K562 (cell line): Measurements from ENCODE around the gene WBP1L. TPM values are rescaled to one million over a fixed set of nuclear protein-coding genes. Genes with fewer than 3 reads are reported as not detected.
A peak's percentile ranks its signal among the peaks of the same experiment; 100 is the strongest.

Source experiments
- ATAC-seq: fragments of 200-7000 bp; cut with Tn5 transposase; 3 replicates; pipeline ENCODE4 v1.9.1; 2020; ENCODE audit warnings: moderate library complexity
- BruUV-seq: library from RNA; stranded (reverse); fragments of 400-500 nt; replicated peaks from 2 replicates; lab custom pipeline; 2021; lab: Mats Ljungman, UMichigan
- CTCF ChIA-PET: fragments of 300-600 bp; formaldehyde crosslinking; extraction: SDS; loops from one replicate; lab custom pipeline; 2021; ENCODE audit warnings: low intra/inter-chr PET ratio; lab: Yijun Ruan, JAX
- POLR2A ChIA-PET: fragments of 300-600, 350-650 bp; sonication (Branson Sonifier 250); formaldehyde crosslinking; extraction: SDS; loops from one replicate; lab custom pipeline; 2021; ENCODE audit warnings: antibody characterized with exemption, inconsistent platforms; lab: Yijun Ruan, JAX
- DNase-seq, 4 experiments: peaks; one replicate each; pipeline versions ENCODE4 v3.0.0 to v3.0.0-alpha.2; 2011 to 2018; ENCODE audit warnings: low spot score in 3 of 4, mixed read lengths in 3 of 4; ENCODE audit errors: extremely low read depth in 1 of 4
- FAIRE-seq: peaks from 2 replicates; lab custom pipeline; 2011; peaks lifted over from hg19 to GRCh38; lab: Jason Lieb, UNC
- H2AFZ ChIP-seq: 2 replicates; pipeline ENCODE4 v1.6.0; 2011; ENCODE audit warnings: low read depth, low read length, control low read depth, inconsistent platforms
- H3K27ac ChIP-seq: fragments of 200-600 bp; 3 replicates; pipeline ENCODE4 v1.8.0; 2011; ENCODE audit warnings: low read depth, mild to moderate bottlenecking, control low read depth, inconsistent platforms, low read length, moderate library complexity, mixed read lengths; ENCODE audit errors: extremely low read depth
- H3K27me3 ChIP-seq, 2 experiments: fragments of 300-600 bp in 1 of 2; 2 replicates in 1 of 2; 3 replicates in 1 of 2; pipeline versions ENCODE4 v1.6.0 to v1.8.0; 2011; ENCODE audit warnings: inconsistent platforms in 2 of 2, low read length in 2 of 2, mild to moderate bottlenecking in 1 of 2, mixed read lengths in 1 of 2, moderate library complexity in 1 of 2; ENCODE audit not compliant: control insufficient read depth in 2 of 2, insufficient read depth in 2 of 2
- H3K36me3 ChIP-seq: fragments of 300-600 bp; 3 replicates; pipeline ENCODE4 v1.8.0; 2011; ENCODE audit warnings: mild to moderate bottlenecking, low read length, inconsistent platforms; ENCODE audit not compliant: control insufficient read depth, insufficient read depth
- H3K4me1 ChIP-seq, 2 experiments: fragments of 200-600 bp in 1 of 2; replicated peaks in 1 of 2; 2 replicates in 1 of 2; 3 replicates in 1 of 2; pipeline versions ENCODE4 v1.5.1 to v1.8.0; 2011; ENCODE audit warnings: inconsistent platforms in 2 of 2, low read length in 2 of 2, mild to moderate bottlenecking in 1 of 2, mixed read lengths in 1 of 2, moderate library complexity in 1 of 2; ENCODE audit not compliant: control insufficient read depth in 2 of 2, insufficient read depth in 2 of 2
- H3K4me2 ChIP-seq: 2 replicates; pipeline ENCODE4 v1.6.1; 2011; ENCODE audit warnings: low read length, control low read depth, inconsistent platforms, mixed read lengths; ENCODE audit not compliant: insufficient read depth
- H3K4me3 ChIP-seq: fragments of 200-600 bp; sonication (generic), shearing (Covaris generic); 2 replicates; pipeline ENCODE4 v1.5.1; 2016; ENCODE audit warnings: control low read depth, inconsistent platforms
- H3K79me2 ChIP-seq: fragments of 200-600 bp; 3 replicates; pipeline ENCODE4 v1.8.0; 2011; ENCODE audit warnings: low read length, inconsistent platforms; ENCODE audit not compliant: control insufficient read depth, insufficient read depth
- H3K9ac ChIP-seq, 2 experiments: 2 replicates each; pipeline versions ENCODE4 v1.6.0 to v1.6.1; 2011; ENCODE audit warnings: low read depth in 2 of 2, low read length in 2 of 2, control low read depth in 1 of 2, inconsistent platforms in 1 of 2, mild to moderate bottlenecking in 1 of 2, mixed read lengths in 1 of 2; ENCODE audit not compliant: insufficient read depth in 1 of 2
- H3K9me1 ChIP-seq: one replicate; pipeline ENCODE4 v1.6.0; 2011; ENCODE audit warnings: inconsistent platforms, mild to moderate bottlenecking, low read length, moderate library complexity; ENCODE audit not compliant: control insufficient read depth, insufficient read depth
- H3K9me3 ChIP-seq: replicated peaks from 2 replicates; pipeline ENCODE4 v1.5.1; 2011; ENCODE audit warnings: low read depth, low read length, inconsistent platforms; ENCODE audit not compliant: control insufficient read depth, insufficient read depth
- H4K20me1 ChIP-seq: replicated peaks from 2 replicates; pipeline ENCODE4 v1.6.1; 2011; ENCODE audit warnings: low read length, inconsistent platforms, mixed read lengths; ENCODE audit not compliant: control insufficient read depth, insufficient read depth
- ARID3B ChIP-seq: fragments of 250-450 bp; sonication (Bioruptor Pico); IDR thresholded peaks from 2 replicates; pipeline ENCODE4 v1.4.0; 2020; ENCODE audit warnings: borderline replicate concordance
- FOXM1 ChIP-seq, 2 experiments: fragments of 450-650 bp in 1 of 2; sonication (generic) in 1 of 2; formaldehyde crosslinking in 1 of 2; IDR thresholded peaks; 2 replicates each; pipeline versions ENCODE4 v1.6.1 to v1.9.0; 2017 to 2022; ENCODE audit warnings: low read depth in 2 of 2, mild to moderate bottlenecking in 2 of 2, missing genetic modification reagents in 1 of 2, moderate library complexity in 1 of 2
- NR2C2 ChIP-seq, 2 experiments: fragments of 200-800 bp in 1 of 2; sonication (Bioruptor generic) in 1 of 2; sonication (generic) in 1 of 2; formaldehyde crosslinking in 1 of 2; IDR thresholded peaks; 2 replicates each; pipeline versions ENCODE4 v1.6.1 to v1.8.0; 2016 to 2022; ENCODE audit warnings: mild to moderate bottlenecking in 1 of 2, missing compliant biosample characterization in 1 of 2, missing genetic modification characterization in 1 of 2, missing genetic modification reagents in 1 of 2
- NR3C1 ChIP-seq: sonication (generic); formaldehyde crosslinking; IDR thresholded peaks from 2 replicates; pipeline ENCODE4 v1.8.1; 2022; ENCODE audit warnings: missing genetic modification reagents
- SETDB1 ChIP-seq: IDR thresholded peaks from one replicate; pipeline ENCODE4 v1.6.1; 2012; ENCODE audit warnings: low read length, control low read depth, inconsistent platforms
- ZNF12 ChIP-seq: sonication (generic); formaldehyde crosslinking; IDR thresholded peaks from 2 replicates; pipeline ENCODE4 v1.4.0; 2020; ENCODE audit warnings: mild to moderate bottlenecking, missing genetic modification reagents
- ZNF174 ChIP-seq: fragments of 250-450 bp; sonication (Bioruptor Pico); IDR thresholded peaks from 2 replicates; pipeline ENCODE4 v1.4.0; 2020; ENCODE audit warnings: mild to moderate bottlenecking
- WGBS: fragments of 100-300 bp; shearing (Covaris generic); methylation state at CpG from one replicate; pipeline ENCODE4 v1.1.6; 2016; ENCODE audit warnings: low coverage, mixed read lengths; ENCODE audit not compliant: insufficient coverage; ENCODE audit errors: missing lambda C conversion rate; 5-methylcytosine and 5-hydroxymethylcytosine counted together
- in situ Hi-C: fragments of 300-500 bp; cut with MboI; formaldehyde crosslinking; loops from 4 replicates; pipeline ENCODE4 v1.15.0; 2018; ENCODE audit warnings: inconsistent platforms, mixed read lengths
- intact Hi-C: fragments of 100-400 bp; cut with micrococcal nuclease; formaldehyde crosslinking; loops from 2 replicates; pipeline ENCODE4 v1.14.2; 2022
- polyA plus RNA-seq, 8 experiments: library from polyadenylated mRNA; depleted of rRNA in 4 of 8; stranded (reverse) in 5 of 8; unstranded in 3 of 8; fragments of >200 nt; fragmentation: Nextera tagmentation in 2 of 8; fragmentation: Illumina TruSeq in 1 of 8; extraction: Ambion mirVana in 2 of 8; extraction: Trizol in 1 of 8; gene quantifications; 2 replicates each; pipeline versions ENCODE4 v1.2.1 to v1.2.3, GENCODE V29; 2011 to 2014; ENCODE audit warnings: inconsistent platforms in 1 of 8, missing spikeins in 1 of 8
- total RNA-seq, 7 experiments: library from RNA; depleted of rRNA in 6 of 7; stranded (reverse); fragments of >200 nt in 6 of 7; fragmentation: Illumina TruSeq in 2 of 7; extraction: Trizol in 2 of 7; gene quantifications; 2 replicates each; pipeline versions ENCODE4 v1.2.1 to v1.2.3, GENCODE V29; 2011 to 2021; ENCODE audit warnings: low replicate concordance in 1 of 7
- TF ChIP-seq, protein P1 (sequence below): sonication (generic); formaldehyde crosslinking; IDR thresholded peaks from 2 replicates; pipeline ENCODE4 v1.8.1; 2023; ENCODE audit warnings: mild to moderate bottlenecking, missing genetic modification reagents
- TF ChIP-seq, protein P2 (sequence below), 2 experiments: fragments of 450-650 bp; formaldehyde crosslinking in 1 of 2; IDR thresholded peaks; 2 replicates each; pipeline versions ENCODE4 v1.4.0 to v1.6.1; 2014 to 2020; ENCODE audit warnings: mild to moderate bottlenecking in 2 of 2, borderline replicate concordance in 1 of 2, low read depth in 1 of 2

Gene WBP1L
- total and polyA plus RNA-seq, 9 of the 15 experiments (the other 6 are each of a cell fraction or from before 2014, with no cell fraction given) = 3.2 to 14.4 (median 11.3) TPM

GRCh38 chr10:102762401-102763015 lies 18.8 kb downstream of the WBP1L start:
- FAIRE-seq = no peak
- intact Hi-C loops = loop anchor here (5.0 kb wide), 1 partner anchor 50 kb away; no protein-coding TSS in a partner anchor
- no peak overlapping the region for H3K4me3 ChIP-seq
- in situ Hi-C loops = no loop called here
- H3K27me3 ChIP-seq = no peaks in the 10 kb centered on the region
- BruUV-seq = no TSS peak
- peaks cover 5% of the 10 kb centered on the region; the same call in 1 of the 3 replicates for H3K36me3 ChIP-seq
- no peak for DNase-seq
- ATAC-seq = peak; percentile 38
- peak overlapping the region; percentile 33; the same call in 1 of the 2 replicates for H2AFZ ChIP-seq
- peak overlapping the region; percentile 73 for H3K27ac ChIP-seq
- WGBS = 5% methylated on average over 7 of the region's 7 CpGs
- H4K20me1 ChIP-seq = no peaks in the 10 kb centered on the region
- H3K9ac ChIP-seq = peak overlapping the region; percentile 43 to 72; a peak in 2 of 4 replicates
- 0 out of 2 replicates have a peak, but pooled peaks cover 1% of the 10 kb centered on the region for H3K9me3 ChIP-seq
- H3K4me1 ChIP-seq = peaks cover 7 to 33% of the 10 kb centered on the region in 2 experiments; a peak in 3 of 5 replicates
- TF ChIP-seq ARID3B = no peak
- TF ChIP-seq, protein P1, sequence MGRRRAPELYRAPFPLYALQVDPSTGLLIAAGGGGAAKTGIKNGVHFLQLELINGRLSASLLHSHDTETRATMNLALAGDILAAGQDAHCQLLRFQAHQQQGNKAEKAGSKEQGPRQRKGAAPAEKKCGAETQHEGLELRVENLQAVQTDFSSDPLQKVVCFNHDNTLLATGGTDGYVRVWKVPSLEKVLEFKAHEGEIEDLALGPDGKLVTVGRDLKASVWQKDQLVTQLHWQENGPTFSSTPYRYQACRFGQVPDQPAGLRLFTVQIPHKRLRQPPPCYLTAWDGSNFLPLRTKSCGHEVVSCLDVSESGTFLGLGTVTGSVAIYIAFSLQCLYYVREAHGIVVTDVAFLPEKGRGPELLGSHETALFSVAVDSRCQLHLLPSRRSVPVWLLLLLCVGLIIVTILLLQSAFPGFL (CRISPR knock-in tag) = no peak
- TF ChIP-seq, protein P2, sequence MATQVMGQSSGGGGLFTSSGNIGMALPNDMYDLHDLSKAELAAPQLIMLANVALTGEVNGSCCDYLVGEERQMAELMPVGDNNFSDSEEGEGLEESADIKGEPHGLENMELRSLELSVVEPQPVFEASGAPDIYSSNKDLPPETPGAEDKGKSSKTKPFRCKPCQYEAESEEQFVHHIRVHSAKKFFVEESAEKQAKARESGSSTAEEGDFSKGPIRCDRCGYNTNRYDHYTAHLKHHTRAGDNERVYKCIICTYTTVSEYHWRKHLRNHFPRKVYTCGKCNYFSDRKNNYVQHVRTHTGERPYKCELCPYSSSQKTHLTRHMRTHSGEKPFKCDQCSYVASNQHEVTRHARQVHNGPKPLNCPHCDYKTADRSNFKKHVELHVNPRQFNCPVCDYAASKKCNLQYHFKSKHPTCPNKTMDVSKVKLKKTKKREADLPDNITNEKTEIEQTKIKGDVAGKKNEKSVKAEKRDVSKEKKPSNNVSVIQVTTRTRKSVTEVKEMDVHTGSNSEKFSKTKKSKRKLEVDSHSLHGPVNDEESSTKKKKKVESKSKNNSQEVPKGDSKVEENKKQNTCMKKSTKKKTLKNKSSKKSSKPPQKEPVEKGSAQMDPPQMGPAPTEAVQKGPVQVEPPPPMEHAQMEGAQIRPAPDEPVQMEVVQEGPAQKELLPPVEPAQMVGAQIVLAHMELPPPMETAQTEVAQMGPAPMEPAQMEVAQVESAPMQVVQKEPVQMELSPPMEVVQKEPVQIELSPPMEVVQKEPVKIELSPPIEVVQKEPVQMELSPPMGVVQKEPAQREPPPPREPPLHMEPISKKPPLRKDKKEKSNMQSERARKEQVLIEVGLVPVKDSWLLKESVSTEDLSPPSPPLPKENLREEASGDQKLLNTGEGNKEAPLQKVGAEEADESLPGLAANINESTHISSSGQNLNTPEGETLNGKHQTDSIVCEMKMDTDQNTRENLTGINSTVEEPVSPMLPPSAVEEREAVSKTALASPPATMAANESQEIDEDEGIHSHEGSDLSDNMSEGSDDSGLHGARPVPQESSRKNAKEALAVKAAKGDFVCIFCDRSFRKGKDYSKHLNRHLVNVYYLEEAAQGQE (IDR thresholded peaks at IDR 0.05; ENCODE audit: borderline replicate concordance) = no peak
- TF ChIP-seq, protein P2 (CRISPR knock-in tag; IDR thresholded peaks at IDR 0.05; ENCODE audit: low read depth) = no peak
- TF ChIP-seq SETDB1 = no peak
- no peak for TF ChIP-seq ZNF174 (CRISPR knock-in tag)
- TF ChIP-seq NR3C1 (CRISPR knock-in tag) = no peak
- no peak for TF ChIP-seq ZNF12
- no peak for TF ChIP-seq FOXM1 (IDR thresholded peaks at IDR 0.05; ENCODE audit: low read depth)
- no peak for TF ChIP-seq FOXM1 (CRISPR knock-in tag; IDR thresholded peaks at IDR 0.05; ENCODE audit: low read depth)
- no peak for TF ChIP-seq NR2C2 (CRISPR knock-in tag; IDR thresholded peaks at IDR 0.05)
- no peak for TF ChIP-seq NR2C2 (tag; IDR thresholded peaks at IDR 0.05)
- TF ChIP-seq, all 486 proteins: peak for 0
- Histone ChIP-seq H3K79me2 (peaks cover 26% of the 10 kb centered on the region), H3K4me2 (peak overlapping the region; percentile 63), H3K9me1 (no peaks in the 10 kb centered on the region)
- CTCF ChIA-PET = no interaction called here
- POLR2A ChIA-PET = interaction anchor here (0.7 to 0.9 kb wide), 3 partner anchors 46 to 342 kb away, joined by 3 read pairs; no protein-coding TSS in a partner anchor
